Naive thymus-derived CD8-positive, alpha-beta T cell (primary cell): ENCODE measurements around the gene SOS1. TPM values are rescaled to one million over a fixed set of nuclear protein-coding genes. Genes with fewer than 3 reads are reported as not detected.

Experiments
- ATAC-seq, 2 donors: fragments of 150-1000 bp; cut with Tn5 transposase in 1 of 2; sonication (Bioruptor Pico), chemical (Tn5 transposase) in 1 of 2; 1 replicate in 1 of 2; 2 replicates in 1 of 2; pipeline ENCODE4 v1.10.0; 2021; ENCODE audit warnings: mild to moderate bottlenecking in 2 of 2, moderate library complexity in 2 of 2
- POLR2A ChIA-PET: fragments of 350-600 bp; sonication (Branson Sonifier 250); formaldehyde crosslinking; loops from one replicate; lab custom pipeline; 2021; ENCODE audit warnings: antibody characterized with exemption; lab: Charles Lee
- DNase-seq, 10 donors: peaks; one replicate each; pipeline versions ENCODE4 v3.0.0 to v3.0.0-alpha.2; 2020 to 2022
- H3K27ac Mint-ChIP-seq, 10 donors: one replicate each; pipeline ENCODE4 v1.8.0; 2020 to 2022; ENCODE audit warnings: mild to moderate bottlenecking in 10 of 10, mixed read lengths in 10 of 10, moderate library complexity in 4 of 10, inconsistent platforms in 1 of 10
- H3K27me3 Mint-ChIP-seq, 5 donors: one replicate each; pipeline ENCODE4 v1.8.0; 2021 to 2022; ENCODE audit warnings: mixed read lengths in 5 of 5
- H3K36me3 Mint-ChIP-seq, 3 donors: one replicate each; pipeline ENCODE4 v1.8.0; 2020 to 2022; ENCODE audit warnings: mixed read lengths in 3 of 3, mild to moderate bottlenecking in 2 of 3, inconsistent platforms in 1 of 3
- H3K4me1 Mint-ChIP-seq, 4 donors: one replicate each; pipeline ENCODE4 v1.8.0; 2021 to 2022; ENCODE audit warnings: mixed read lengths in 4 of 4
- H3K4me3 Mint-ChIP-seq, 10 donors: one replicate each; pipeline ENCODE4 v1.8.0; 2020 to 2022; ENCODE audit warnings: mild to moderate bottlenecking in 10 of 10, mixed read lengths in 10 of 10, moderate library complexity in 6 of 10, inconsistent platforms in 1 of 10
- H3K9me3 Mint-ChIP-seq, 9 donors: one replicate each; pipeline ENCODE4 v1.8.0; 2020 to 2022; ENCODE audit warnings: mixed read lengths in 9 of 9, mild to moderate bottlenecking in 3 of 9, inconsistent platforms in 1 of 9, moderate library complexity in 1 of 9
- polyA plus RNA-seq, 3 donors: library from polyadenylated mRNA; unstranded; fragments of 300-500 nt; fragmentation: Illumina TruSeq; gene quantifications; one replicate each; pipeline ENCODE4 v1.2.3, GENCODE V29; 2021
- total RNA-seq, 8 experiments: library from RNA in 2 of 8; stranded (reverse) in 2 of 8; gene quantifications; one replicate each; pipeline ENCODE4 v1.2.3 and lab custom pipeline; 2021 to 2026

SOS1 gene
- total and polyA plus RNA-seq, 5 experiments from 2014 or later, result 10.6 to 51.6 (median 13.7) TPM

GRCh38 chr2:38975042-38975441 lies 145.8 kb downstream of the SOS1 start:
- H3K36me3 Mint-ChIP-seq, result no peaks in the 10 kb centered on the region
- POLR2A ChIA-PET, result no interaction called here
- no peak for ATAC-seq
- H3K27me3 Mint-ChIP-seq, result no peaks in the 10 kb centered on the region
- no peak overlapping the region for H3K4me3 Mint-ChIP-seq
- H3K4me1 Mint-ChIP-seq, result no peaks in the 10 kb centered on the region
- no peak overlapping the region for H3K27ac Mint-ChIP-seq
- DNase-seq, result no peak
- H3K9me3 Mint-ChIP-seq, result peaks cover 0 to 11% (median 0%) of the 10 kb centered on the region in 9 donors

GRCh38 chr2:38973266-38973665 lies 147.6 kb downstream of the SOS1 start:
- Mint-ChIP-seq H3K36me3 (no peaks in the 10 kb centered on the region), H3K9me3 (peaks cover 0 to 11% (median 0%) of the 10 kb centered on the region in 9 donors), H3K4me3 (no peak overlapping the region), H3K4me1 (no peaks in the 10 kb centered on the region), H3K27ac (no peak overlapping the region), H3K27me3 (peaks cover 0 to 1% (median 0%) of the 10 kb centered on the region in 5 donors)
- DNase-seq, result no peak
- POLR2A ChIA-PET, result no interaction called here
- ATAC-seq, result no peak

- Mint-ChIP-seq H3K4me3 (no peak overlapping the region), H3K27ac (no peak overlapping the region), H3K4me1 (no peaks in the 10 kb centered on the region), H3K9me3 (peaks cover 0 to 11% (median 0%) of the 10 kb centered on the region in 9 donors), H3K27me3 (peaks cover 0 to 7% (median 6%) of the 10 kb centered on the region in 5 donors), H3K36me3 (no peaks in the 10 kb centered on the region)
- POLR2A ChIA-PET, result no interaction called here
- ATAC-seq, result no peak
- no peak for DNase-seq
Observed at GRCh38 chr2:38971377-38971776, 149.5 kb downstream of the SOS1 start.

- Mint-ChIP-seq H3K36me3 (no peaks in the 10 kb centered on the region), H3K9me3 (peaks cover 0 to 11% (median 0%) of the 10 kb centered on the region in 9 donors), H3K4me1 (no peaks in the 10 kb centered on the region), H3K27ac (no peak overlapping the region), H3K27me3 (peaks cover under 1 to 14% (median 10%) of the 10 kb centered on the region in 5 donors), H3K4me3 (no peak overlapping the region)
- DNase-seq (no peak), ATAC-seq (no peak)
- POLR2A ChIA-PET, result no interaction called here
Observed at GRCh38 chr2:38968021-38968420, 152.8 kb downstream of the SOS1 start.

DNA sequence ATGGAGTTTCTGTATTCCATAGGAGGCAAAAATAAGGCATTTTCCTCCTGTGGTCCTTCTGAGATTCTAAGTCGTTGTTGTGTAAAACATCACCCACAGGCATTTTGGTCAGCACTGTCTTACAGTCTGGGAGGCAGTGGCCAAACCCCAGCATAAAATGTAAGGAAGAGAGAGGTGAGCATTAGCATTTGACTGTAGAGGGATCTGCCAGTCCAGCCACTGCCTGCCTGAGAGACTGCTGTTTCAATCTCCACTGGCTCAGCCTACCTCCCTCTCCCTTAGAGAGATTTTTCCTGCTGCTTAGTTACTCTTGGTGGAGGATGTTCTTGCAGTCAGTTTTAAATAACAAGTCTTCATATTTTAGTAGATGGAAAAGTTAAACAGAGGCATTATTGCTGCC lies 154.2 kb downstream of the SOS1 start:
- Mint-ChIP-seq H3K27ac (no peak overlapping the region), H3K9me3 (peaks cover 0 to 6% (median 0%) of the 10 kb centered on the region in 9 donors)
- no peak for ATAC-seq

GRCh38 chr2:38966006-38966405 lies 154.8 kb downstream of the SOS1 start:
- DNase-seq, result no peak
- POLR2A ChIA-PET, result no interaction called here
- Mint-ChIP-seq H3K27ac (no peak overlapping the region), H3K27me3 (peaks cover 9 to 33% (median 14%) of the 10 kb centered on the region in 5 donors), H3K36me3 (no peaks in the 10 kb centered on the region), H3K4me3 (no peak overlapping the region), H3K9me3 (no peaks in the 10 kb centered on the region), H3K4me1 (peaks cover 0 to 1% (median 0%) of the 10 kb centered on the region in 4 donors)
- no peak for ATAC-seq

More for the DNA sequence above, 154.2 kb downstream of the SOS1 start:
- H3K4me3 Mint-ChIP-seq, result no peak overlapping the region
- H3K27me3 Mint-ChIP-seq, result peaks cover 6 to 26% (median 12%) of the 10 kb centered on the region in 5 donors
- DNase-seq, result no peak
- H3K36me3 Mint-ChIP-seq, result no peaks in the 10 kb centered on the region
- POLR2A ChIA-PET, result no interaction called here
- no peaks in the 10 kb centered on the region for H3K4me1 Mint-ChIP-seq

- Mint-ChIP-seq H3K27me3 (peaks cover 12 to 26% (median 19%) of the 10 kb centered on the region in 5 donors), H3K4me3 (peak overlapping the region in 9 of 10 donors; percentile 36 to 73 (median 54)), H3K9me3 (peaks cover 0 to 2% (median 0%) of the 10 kb centered on the region in 9 donors), H3K4me1 (peaks cover 0 to 6% (median 3%) of the 10 kb centered on the region in 4 donors), H3K27ac (peak overlapping the region in 1 of 10 donors; percentile 62), H3K36me3 (peaks cover 0 to 4% (median 0%) of the 10 kb centered on the region in 3 donors)
- ATAC-seq (peak; percentile 31 to 48), DNase-seq (peak in 2 of 10 donors; percentile 5 to 8)
- POLR2A ChIA-PET, result no interaction called here
Observed at GRCh38 chr2:38960609-38961320, 160.1 kb downstream of the SOS1 start.

DNA sequence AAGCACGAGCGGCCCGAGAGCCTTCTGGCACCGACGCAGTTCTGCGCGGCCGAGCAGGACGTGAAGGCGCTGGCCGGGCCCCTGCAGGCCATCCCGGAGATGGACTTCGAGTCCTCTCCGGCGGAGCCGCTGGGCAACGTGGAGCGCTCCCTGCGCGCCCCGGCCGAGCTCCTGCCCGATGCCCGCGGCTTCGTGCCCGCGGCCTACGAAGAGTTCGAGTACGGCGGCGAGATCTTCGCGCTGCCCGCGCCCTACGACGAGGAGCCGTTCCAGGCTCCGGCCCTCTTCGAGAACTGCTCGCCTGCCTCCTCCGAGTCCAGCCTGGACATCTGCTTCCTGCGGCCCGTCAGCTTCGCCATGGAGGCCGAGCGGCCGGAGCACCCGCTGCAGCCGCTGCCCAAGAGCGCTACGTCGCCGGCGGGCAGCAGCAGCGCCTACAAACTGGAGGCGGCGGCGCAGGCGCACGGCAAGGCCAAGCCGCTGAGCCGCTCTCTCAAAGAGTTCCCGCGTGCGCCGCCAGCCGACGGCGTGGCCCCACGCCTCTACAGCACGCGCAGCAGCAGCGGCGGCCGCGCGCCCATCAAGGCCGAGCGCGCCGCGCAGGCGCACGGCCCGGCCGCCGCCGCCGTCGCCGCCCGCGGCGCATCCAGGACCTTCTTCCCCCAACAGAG lies 160.8 kb downstream of the SOS1 start:
- peaks cover 0 to 4% (median 0%) of the 10 kb centered on the region in 3 donors for H3K36me3 Mint-ChIP-seq

GRCh38 chr2:38959466-38959865 lies 161.4 kb downstream of the SOS1 start:
- H3K27me3 Mint-ChIP-seq, result peaks cover 10 to 26% (median 19%) of the 10 kb centered on the region in 5 donors
- DNase-seq, result no peak
- peaks cover 0 to 2% (median 0%) of the 10 kb centered on the region in 9 donors for H3K9me3 Mint-ChIP-seq
- peaks cover 0 to 4% (median 0%) of the 10 kb centered on the region in 3 donors for H3K36me3 Mint-ChIP-seq
- peak overlapping the region; percentile 45 to 78 (median 69) for H3K4me3 Mint-ChIP-seq
- ATAC-seq, result no peak
- H3K4me1 Mint-ChIP-seq, result peaks cover 0 to 6% (median 3%) of the 10 kb centered on the region in 4 donors
- POLR2A ChIA-PET, result no interaction called here
- H3K27ac Mint-ChIP-seq, result no peak overlapping the region

More for the DNA sequence above, 160.8 kb downstream of the SOS1 start:
- H3K27me3 Mint-ChIP-seq, result peaks cover 10 to 26% (median 19%) of the 10 kb centered on the region in 5 donors
- peaks cover 0 to 6% (median 3%) of the 10 kb centered on the region in 4 donors for H3K4me1 Mint-ChIP-seq
- peaks cover 0 to 2% (median 0%) of the 10 kb centered on the region in 9 donors for H3K9me3 Mint-ChIP-seq
- POLR2A ChIA-PET, result no interaction called here
- H3K4me3 Mint-ChIP-seq, result peak overlapping the region in 9 of 10 donors; percentile 10 to 78 (median 54)
- DNase-seq, result peak; percentile 23 to 77 (median 58)
- peak; percentile 99 for ATAC-seq
- peak overlapping the region in 1 of 10 donors; percentile 62 for H3K27ac Mint-ChIP-seq

- H3K4me3 Mint-ChIP-seq, result peak overlapping the region in 2 of 10 donors; percentile 13 to 74
- peaks cover 0 to 6% (median 3%) of the 10 kb centered on the region in 4 donors for H3K4me1 Mint-ChIP-seq
- peaks cover 10 to 25% (median 18%) of the 10 kb centered on the region in 5 donors for H3K27me3 Mint-ChIP-seq
- POLR2A ChIA-PET, result no interaction called here
- no peak overlapping the region for H3K27ac Mint-ChIP-seq
- peaks cover 0 to 2% (median 0%) of the 10 kb centered on the region in 9 donors for H3K9me3 Mint-ChIP-seq
- peaks cover 0 to 4% (median 0%) of the 10 kb centered on the region in 3 donors for H3K36me3 Mint-ChIP-seq
- DNase-seq (no peak), ATAC-seq (no peak)
Observed at GRCh38 chr2:38957972-38958371, 162.9 kb downstream of the SOS1 start.

DNA sequence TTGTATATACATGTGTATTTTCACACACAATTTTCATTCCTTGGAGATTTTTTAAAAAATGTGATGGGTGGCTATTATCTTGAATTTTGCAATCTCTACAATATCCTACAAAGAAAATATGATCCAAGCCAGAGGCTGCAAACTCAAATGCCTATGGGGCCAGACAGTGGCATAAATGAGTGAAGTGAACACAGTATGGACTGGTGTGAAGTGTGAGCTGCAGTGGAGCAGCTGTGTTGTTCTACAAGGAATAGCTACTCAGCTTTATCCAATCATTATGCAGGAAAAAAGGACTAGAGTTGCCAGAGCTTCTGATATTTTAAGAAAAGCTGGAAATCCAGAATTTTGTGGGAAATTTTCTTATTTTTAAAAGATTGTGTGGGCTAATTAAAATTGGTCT lies 169.1 kb downstream of the SOS1 start:
- Mint-ChIP-seq H3K36me3 (no peaks in the 10 kb centered on the region), H3K27ac (no peak overlapping the region), H3K4me3 (no peak overlapping the region), H3K27me3 (peaks cover 0 to 2% (median 0%) of the 10 kb centered on the region in 5 donors), H3K9me3 (no peaks in the 10 kb centered on the region), H3K4me1 (no peaks in the 10 kb centered on the region)
- POLR2A ChIA-PET, result no interaction called here
- DNase-seq (no peak), ATAC-seq (no peak)

- POLR2A ChIA-PET, result no interaction called here
Observed at GRCh38 chr2:38948995-38949394, 171.9 kb downstream of the SOS1 start.

More at GRCh38 chr2:38948995-38949394, 171.9 kb downstream of the SOS1 start:
- Mint-ChIP-seq H3K36me3 (no peaks in the 10 kb centered on the region), H3K4me3 (no peak overlapping the region), H3K27ac (no peak overlapping the region), H3K9me3 (no peaks in the 10 kb centered on the region), H3K27me3 (peaks cover 0 to 2% (median 0%) of the 10 kb centered on the region in 5 donors), H3K4me1 (no peaks in the 10 kb centered on the region)
- DNase-seq (no peak), ATAC-seq (no peak)
